ENCODE data around the gene ZFYVE16.
"Not testable (repeated sequence)": the region's sequence is repeated elsewhere in the genome, so short reads cannot be mapped to it uniquely, and the experiment has no call there.

Gene ZFYVE16

DNA sequence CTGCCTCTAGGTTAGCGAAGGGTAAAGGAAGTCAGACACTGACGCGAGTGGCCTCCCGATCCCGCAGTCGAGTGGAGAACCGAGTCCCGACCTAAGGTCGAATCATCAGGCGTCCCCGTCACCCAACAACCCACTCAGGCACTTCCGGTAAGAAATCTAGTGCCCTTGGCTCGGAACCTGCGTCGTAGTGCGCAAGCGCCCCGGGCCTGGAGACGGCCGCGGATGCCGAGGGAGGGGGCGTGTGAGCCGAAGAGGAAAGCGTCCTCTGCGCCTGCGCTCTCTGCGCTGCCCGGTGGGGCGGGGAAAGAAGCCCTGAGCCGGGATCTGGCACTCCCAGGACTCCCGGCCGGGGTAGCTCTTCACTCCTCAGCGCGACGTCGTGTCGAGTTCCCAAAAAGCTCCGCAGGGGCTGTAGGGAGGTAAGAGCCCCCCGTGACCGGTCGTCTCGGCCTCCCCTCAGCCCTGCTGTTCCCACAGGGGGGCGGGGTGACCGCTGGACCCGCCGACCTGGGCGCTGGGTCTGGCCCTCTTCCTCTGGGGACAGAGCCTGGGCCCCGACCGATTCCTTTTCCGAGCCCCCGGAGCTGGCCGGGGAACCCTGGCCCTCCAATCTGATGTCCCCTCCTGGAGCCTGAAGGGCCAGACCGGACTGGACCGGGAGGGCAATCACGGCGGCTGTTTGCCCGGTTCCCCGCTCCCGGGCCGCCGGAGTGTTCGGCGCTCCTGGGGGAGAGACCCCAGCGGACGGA, at the start of gene ZFYVE16:
Gene ZFYVE16, plus strand, starts transcription at position 330 of the 749 bp plus-strand sequence. CDS start 26,084 bp downstream, outside the sequence.
- DNase-seq, result peak; percentile 96

DNA sequence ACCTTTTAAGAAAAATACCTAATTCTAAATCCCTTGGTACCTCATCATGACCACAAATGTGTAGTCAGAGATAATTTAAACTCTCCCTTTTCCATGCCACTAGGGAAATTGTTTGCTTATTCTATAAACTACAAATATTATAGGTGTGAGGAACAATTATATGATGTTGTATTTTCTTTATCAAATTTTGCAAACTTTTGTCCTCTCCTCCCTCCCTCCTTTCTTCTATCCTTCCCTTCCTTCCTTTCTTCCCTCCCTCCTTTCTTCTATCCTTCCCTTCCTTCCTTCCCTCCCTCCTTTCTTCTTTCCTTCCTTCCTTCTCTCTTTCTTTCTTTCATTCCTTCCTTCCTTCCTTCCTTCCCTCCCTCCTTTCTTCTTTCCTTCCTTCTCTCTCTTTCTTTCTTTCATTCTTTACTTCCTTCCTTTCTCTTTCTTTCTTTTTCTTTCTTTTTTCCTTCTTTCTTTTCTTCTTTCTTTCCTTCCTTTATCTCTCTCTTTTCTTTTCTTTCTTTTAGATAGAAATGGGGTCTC, 46.9 kb upstream of the ZFYVE16 start:
- DNase-seq, result no peak

DNA sequence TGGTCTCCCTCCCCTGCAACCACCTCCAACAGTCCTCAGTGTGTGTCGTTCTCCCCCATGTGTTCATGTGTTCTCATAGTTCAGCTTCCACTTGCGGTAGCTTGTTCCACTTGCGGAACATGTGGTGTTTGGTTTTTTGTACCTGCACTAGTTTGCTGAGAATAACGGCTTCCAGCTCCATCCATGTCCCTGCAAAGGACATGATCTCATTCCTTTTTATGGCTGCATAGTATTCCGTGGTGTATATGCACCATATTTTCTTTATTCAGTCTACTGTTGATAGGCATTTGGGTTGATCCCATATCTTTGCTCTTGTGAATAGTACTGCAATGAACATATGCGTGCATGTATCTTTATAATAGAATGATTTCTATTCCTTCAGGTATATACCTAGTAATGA, 43.0 kb upstream of the ZFYVE16 start:
- DNase-seq, result no peak

DNA sequence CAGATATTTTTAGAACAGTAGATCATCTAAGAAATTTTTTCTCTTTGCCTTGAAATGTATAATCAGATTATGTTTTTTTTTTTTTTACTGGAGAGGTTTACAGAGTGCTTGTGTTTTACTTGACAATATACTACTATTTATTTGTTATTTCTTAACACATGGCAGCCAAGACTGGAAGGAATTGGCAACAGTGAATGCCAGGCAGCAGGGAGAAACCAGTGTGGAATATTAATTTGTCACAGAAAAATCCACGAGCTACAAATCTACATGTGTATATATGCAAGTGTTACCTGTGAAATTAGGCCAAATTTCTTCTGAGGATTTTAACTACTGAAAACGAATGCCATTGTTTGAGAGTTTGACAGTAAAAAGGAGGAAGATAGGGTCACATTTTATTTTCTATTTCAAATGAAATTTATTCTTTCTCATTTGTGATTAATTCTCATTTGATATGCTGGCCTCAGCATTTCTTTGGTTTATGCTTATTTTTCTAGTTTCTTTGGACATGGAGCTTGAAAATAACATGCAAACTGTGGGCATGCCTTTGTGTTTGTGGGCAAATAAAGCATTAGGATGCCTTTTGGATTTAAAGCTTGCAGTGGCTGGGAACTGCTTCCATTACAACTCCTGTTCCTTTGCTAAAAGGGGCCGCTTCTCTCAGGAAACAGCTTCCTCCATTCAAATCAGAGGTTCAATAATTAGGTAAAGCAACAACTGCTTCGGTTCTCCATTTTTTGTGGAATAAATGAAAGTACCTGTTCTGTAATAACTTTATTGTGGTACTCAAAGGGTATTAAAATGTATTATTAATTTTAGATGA, 39.0 kb upstream of the ZFYVE16 start:
- DNase-seq, result no peak

DNA sequence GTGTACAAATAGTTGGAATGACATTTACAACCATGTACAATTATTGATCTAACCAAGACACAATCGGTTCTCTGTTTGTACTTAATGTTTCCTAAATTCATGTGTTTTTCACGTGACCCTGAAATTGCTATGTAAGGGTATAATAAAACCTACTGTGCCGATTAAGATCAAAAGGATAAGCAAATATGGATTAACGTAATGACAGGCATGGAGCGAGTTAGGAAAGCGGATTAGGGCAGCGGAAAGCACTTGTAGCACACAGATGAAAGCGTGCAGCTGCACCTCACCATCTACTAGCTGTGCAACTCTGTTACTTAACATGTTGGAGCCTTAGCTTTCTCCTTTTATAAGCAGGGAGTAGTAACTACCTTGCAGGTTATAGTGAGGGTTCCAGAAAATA, 38.3 kb upstream of the ZFYVE16 start:
- no peak for DNase-seq

DNA sequence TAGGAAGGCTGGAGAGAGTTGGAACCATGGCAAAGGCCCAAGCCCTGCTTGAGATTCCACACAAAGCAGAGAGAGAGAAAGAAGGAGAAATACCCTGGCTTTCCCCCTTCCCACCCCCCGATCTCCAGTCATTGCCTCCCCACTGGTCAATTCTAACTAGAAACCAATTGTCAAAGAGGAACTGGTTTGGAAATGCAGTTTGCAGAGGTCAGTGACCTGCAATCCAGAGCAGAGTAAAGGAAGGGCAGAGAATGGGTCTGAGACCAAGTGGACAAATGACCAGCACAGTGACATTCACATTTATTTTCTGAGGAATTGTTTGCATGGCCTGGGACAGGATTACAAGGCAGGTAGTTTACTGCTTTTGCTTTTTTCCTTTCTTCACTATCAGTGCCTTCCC, 37.5 kb upstream of the ZFYVE16 start:
- no peak for DNase-seq

DNA sequence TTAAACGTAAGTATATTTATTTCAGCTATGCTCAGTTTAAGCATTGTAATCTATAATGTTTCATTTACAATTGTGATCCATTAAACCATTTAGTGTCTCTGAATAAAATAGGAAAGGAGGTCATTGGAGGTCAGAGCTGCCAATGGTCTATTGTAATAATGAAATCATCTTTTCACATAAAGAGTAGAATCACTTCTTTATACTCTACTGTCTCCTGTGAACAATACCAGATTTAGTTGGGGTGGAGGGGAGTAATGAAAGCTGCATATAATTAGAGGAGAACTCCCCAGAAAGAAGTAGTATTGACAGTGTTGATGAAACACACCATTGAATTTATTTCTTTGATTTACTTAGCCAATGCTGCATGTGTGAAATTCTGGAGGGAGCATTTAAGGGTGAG, 35.1 kb upstream of the ZFYVE16 start:
- DNase-seq, result no peak

DNA sequence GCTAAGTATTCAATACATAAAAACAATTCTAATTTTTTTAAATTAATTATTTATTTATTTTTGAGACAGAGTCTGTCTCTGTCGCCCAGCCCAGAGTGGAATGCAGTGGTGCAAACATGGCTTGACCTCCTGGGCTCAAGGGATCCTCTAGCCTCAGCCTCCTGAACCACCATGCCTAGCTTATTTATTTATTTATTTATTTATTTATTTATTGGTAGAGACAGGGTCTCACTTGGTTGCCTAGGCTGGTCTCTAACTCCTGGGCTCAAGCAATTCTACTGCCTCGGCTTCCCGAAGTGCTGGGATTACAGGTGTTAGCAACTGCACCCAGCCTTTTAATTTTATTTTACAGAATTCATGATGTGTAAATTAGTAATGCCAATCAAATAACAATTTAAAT, 33.7 kb upstream of the ZFYVE16 start:
- DNase-seq, result no peak

DNA sequence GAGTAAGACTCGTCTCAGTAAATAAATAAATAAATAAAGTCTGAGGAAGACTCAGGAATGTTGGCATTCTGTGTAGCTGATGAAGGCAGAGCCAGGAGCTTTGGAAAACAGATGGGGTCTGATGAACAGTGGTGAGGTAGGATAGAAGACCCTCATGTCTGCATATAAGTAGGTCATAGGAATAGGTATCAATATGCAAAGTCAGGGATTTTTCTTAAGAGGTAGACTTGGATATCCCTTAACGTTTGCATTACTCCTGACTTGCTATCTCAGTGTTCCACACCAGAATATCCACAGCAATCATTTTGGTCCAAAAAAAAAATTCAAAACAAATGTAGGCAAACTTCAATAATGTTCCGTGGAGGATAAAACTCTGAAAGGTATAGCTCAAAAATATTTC, 31.3 kb upstream of the ZFYVE16 start:
- no peak for DNase-seq

DNA sequence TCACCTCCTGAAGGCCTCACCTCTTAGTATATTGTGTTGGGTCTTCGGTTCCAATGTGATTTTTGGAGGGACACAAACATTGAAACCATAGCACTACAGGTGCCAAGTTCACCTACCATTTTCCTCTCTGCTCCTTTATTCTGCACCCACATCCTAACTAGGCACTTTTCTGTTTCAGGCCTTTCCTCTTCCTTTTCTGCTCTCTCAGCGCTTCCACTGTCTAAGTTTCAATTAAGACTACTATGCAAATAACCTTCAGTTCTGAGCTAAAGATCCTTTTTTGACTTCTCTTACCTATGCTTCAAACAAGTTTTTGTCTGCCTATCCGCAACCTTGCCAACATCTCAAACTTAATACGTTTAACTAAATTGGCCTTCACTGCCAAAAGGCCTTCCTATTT, 25.4 kb upstream of the ZFYVE16 start:
- DNase-seq, result no peak

DNA sequence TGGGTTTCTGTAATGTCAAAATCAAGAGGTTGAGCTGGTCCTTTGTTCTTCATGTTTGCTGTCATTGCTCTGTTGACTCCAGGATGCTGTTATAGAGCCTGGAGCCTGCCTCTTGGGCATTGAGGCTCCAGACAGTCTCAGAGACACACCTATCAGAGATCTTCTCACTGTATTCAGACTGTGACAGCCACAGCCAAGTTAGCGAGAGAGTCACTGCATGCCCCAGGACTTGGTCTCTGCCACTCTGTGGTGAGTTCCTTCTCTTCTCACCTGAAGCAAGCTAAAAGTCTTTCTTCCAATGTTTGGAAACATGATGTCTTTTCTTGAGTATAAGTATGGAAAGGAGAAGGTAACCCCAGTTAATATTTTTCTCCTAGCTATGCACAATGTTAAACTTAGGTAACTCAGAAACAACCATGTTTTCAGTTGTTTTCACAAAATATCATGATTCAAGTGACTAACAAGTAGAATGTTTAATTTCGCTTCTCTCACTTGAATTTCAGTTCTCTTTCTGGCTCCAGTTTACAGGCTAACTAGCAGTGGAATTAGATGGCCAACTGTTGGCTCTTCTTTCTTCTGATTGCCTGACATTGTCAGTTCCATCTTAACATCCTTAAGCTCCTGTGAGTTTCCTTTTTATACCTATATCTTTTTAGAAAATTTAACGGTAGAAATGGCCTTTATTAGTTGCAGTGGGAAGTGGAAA, 20.6 kb upstream of the ZFYVE16 start:
- DNase-seq, result no peak

DNA sequence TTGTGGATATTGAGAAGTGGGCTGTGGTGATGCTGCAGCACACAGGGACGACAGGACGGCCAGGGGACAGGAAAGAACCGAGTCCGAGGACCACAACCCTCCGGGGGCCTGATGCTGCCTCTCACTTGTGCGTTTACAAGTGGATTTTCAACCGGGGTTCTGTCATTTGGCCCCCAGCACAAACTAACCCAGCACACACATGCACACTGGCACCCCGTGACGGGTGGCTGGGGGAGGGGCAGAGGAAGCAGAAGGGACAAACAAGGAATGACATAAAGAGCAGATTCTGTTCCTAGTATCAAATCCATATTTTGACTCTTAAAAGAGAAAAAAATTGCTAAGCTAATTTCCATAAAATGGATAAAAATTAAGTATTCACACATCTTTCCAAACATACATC, 18.3 kb upstream of the ZFYVE16 start:
- DNase-seq, result no peak

DNA sequence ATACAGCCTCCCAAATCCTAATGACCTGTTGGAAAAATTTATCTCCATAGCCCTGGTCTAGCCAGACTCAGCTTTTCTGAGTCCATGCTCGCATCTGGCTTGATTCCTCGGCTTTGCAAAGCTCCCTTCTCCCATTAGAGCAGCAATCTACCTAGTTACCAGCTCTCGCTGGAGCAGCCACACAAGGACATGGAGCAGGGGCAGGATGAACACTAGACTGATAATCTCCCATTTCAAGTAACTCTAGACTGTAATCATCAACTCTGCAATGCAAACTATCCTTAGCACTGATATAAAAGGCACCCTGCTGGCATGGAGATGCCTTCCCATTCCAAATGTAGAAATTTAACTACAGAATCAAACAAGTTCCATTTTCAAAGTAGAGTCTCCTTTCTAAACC, 17.5 kb upstream of the ZFYVE16 start:
- DNase-seq, result not testable (repeated sequence)

DNA sequence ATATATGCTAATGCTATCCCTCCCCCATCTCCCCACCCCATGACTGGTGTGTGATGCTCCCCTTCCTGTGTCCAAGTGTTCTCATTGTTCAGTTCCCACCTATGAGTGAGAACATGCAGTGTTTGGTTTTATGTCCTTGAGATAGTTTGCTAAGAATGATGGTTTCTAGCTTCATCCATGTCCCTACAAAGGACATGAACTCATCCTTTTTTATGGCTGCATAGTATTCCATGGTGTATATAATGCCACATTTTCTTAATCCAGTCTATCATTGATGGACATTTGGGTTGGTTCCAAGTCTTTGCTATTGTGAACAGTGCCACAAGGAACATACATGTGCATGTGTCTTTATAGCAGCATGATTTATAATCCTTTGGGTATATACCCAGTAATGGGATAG, 16.6 kb upstream of the ZFYVE16 start:
- not testable (repeated sequence) for DNase-seq

DNA sequence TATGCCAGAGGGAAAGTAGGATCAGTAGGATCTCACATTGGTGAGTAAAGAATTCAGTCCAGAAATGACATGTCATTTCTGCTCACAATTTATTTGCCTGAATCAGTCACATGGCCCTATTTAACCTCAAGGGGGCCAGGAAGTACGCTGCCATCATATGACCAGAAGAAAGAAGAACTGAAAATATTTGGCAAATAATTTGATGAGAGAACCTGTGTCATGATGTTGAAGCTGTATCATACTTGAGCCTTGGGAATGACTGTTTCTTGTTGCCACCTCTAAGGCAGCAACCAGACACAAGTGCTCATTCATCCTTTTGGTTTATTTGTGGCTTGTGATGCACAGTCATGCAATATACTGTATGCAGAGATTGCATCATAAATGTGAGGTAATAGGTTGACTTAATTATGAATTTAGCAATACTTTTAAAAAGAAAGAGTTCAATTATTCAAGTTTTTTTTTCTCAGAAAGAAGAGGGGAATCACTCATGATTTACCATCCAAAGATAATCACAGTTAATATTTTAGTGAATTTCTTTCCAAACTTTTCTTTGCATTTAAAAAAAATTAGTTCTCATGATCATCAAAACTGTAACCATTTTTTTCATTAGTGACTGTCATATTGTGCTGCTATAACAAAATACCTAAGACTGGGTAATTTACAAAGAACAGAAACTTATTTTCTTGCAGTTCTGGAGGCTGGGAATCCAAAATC, 8.2 kb upstream of the ZFYVE16 start:
- DNase-seq, result no peak

DNA sequence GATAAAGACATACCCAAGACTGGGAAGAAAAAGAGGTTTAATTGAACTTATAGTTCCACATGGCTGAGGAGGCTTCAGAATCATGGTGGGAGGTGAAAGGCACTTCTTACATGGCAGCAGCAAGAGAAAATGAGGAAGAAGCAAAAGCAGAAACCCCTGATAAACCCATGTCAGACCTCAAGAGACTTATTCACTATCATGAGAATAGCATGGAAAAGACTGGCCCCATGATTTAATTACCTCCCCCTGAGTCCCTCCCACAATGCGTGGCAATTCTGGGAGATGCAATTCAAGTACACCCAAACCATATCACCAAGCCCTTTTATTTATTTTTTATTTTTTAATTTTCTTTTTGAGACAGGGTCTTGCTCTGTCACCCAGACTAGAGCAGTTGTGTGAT, 7.5 kb upstream of the ZFYVE16 start:
- DNase-seq, result not testable (repeated sequence)

DNA sequence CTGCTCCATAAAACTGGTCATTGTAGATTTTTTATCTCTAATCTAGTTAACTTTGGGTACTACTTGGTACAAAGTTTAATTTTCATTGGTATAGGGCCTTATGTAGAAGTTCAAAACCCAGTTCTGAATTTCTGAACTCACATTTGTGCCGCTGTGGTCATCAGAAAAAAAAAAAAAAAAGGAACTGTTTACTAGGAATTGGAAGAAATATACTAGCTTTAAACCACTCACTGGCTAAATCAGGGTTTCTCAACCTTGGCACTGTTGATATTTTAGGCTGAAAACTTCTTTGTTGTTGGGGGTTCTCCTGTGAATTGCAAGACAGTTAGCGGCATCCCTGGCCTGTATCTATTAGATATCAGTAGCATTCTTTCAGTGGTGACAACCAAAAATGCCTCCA, 4.1 kb upstream of the ZFYVE16 start:
- DNase-seq, result no peak

DNA sequence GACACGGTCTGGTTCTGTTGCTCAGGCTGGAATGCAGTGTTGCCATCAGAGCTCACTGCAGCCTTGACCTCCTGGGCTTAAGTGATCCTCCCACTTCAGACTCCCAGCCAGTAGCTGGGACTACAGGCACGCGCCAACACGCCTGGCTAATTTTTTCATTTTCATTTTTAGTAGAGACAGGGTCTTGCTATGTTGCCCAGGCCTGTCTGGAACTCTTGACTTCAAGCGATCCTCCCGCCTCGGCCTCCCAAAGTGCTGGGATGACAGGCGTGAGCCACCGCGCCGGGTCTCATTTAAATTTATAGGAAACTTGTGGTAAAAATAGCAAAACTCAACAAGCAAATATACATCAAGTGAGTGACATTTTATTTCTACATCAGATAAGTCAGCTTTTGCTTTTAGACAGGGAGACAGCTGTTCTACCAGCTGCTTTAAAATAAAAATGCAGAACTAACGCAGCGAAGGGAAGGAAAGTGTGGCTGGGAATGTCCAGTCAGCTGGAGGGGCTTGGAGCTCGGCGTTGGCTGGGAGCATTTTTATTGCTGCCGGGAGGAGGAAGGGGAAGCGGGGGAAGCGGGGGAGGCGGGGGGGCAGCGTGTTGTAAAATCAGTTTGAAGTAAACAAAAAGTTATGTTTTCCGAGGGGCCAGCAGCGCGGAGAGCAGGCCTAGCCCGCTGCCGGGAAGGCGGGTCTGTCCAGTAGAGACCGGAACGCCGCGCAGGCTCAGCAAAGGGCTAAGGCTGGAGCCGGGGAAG, 707 bp upstream of the ZFYVE16 start:
- no peak for DNase-seq

DNA sequence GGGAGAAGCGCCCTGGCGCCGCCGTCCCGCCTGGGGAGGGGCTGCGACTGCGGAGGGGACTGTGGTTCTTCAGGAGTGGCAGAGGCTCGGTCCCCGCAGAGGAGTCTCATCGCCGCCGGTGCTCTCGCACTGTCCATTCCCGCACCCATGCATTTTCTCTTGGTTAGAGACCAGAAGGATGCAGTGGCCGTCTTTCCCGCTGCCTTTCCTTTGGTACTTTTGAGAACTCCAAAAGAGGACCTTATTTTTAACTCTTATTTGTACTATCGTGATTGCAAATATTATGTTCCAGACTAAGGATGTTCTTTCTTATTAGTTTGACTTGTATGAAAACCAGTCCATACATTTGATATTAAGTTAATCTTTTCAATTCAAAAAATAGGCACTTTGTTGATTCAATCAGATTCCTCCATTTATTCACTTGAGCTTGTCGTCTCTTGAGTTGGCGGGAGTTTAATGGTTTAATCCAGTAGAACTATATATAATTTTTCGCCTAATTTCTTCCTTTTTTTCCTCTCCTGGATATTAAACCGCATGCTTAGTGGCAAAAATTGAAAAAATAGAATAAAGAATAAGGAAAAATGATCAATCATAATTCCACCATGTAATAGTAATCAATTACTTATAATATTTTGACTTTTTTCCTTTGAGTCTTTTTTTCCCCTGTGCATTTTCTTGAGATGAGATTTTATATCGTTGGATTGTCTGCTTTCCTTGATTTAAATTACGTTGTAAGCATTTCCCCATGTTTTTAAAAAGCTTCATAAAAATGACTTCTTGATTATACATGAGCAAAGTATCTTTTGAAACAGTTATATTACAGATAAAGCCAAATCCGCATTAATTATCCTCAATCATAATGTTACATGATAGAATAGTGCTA, 861 bp downstream of the ZFYVE16 start:
- DNase-seq, result no peak

DNA sequence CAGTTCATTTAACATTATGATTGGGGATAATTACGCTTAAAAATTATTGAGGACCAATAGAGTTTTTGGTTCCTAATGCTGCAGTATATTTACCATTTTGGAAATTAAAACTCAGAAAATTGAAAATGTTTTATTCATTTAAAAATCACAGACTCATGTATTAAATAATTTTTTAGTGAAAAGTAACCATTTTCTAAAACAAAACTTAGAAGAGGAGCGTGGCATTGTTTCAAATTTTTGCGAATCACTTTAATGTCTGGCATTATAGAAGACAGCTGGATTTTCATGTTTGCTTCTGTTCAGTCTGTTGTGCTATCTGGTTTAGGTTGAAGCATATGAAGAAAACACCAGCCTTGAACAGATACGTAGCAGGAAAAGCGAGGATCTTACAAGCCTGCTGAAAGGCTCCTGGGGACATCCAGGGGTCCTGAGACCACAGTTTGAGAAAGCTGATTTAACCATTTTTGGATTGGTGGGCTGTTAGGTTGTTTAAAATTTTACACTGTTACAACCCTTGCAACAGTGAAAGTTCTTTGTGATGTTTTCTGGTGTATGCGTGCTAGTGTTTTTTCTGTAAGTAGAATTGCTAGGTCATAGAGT, 1.6 kb downstream of the ZFYVE16 start:
- DNase-seq, result no peak

Data from amniotic stem cell (primary cell).